Smooth muscle cell (in vitro differentiated cells): Measurements from ENCODE around the gene AK5. TPM values are rescaled to one million over a fixed set of nuclear protein-coding genes. Genes with fewer than 3 reads are reported as not detected.

Experiments used
- DNase-seq: peaks from one replicate; lab custom pipeline; 2025; ENCODE audit not compliant: unreplicated experiment; lab: John Stamatoyannopoulos, UW
- H2AFZ ChIP-seq: fragments of 200-600 bp; sonication (generic); 2 replicates; pipeline ENCODE4 v1.6.0; 2016; ENCODE audit warnings: antibody characterized with exemption, low read depth, mild to moderate bottlenecking
- H3F3A ChIP-seq: fragments of 200-600 bp; sonication (generic); 2 replicates; pipeline ENCODE4 v1.6.0; 2017; ENCODE audit warnings: antibody characterized with exemption, low read depth
- H3K27ac ChIP-seq: fragments of 200-600 bp; sonication (generic); 2 replicates; pipeline ENCODE4 v1.5.1; 2016; ENCODE audit warnings: low read depth, mild to moderate bottlenecking
- H3K27me3 ChIP-seq: fragments of 200-600 bp; sonication (generic); 2 replicates; pipeline ENCODE4 v1.6.1; 2016; ENCODE audit warnings: low read depth, mild to moderate bottlenecking
- H3K36me3 ChIP-seq: fragments of 200-600 bp; sonication (generic); 2 replicates; pipeline ENCODE4 v1.5.1; 2016; ENCODE audit warnings: low read depth
- H3K4me1 ChIP-seq: fragments of 200-600 bp; sonication (generic); 2 replicates; pipeline ENCODE4 v1.5.1; 2016; ENCODE audit warnings: low read depth
- H3K4me2 ChIP-seq: fragments of 200-600 bp; sonication (generic); 2 replicates; pipeline ENCODE4 v1.6.0; 2016; ENCODE audit warnings: mild to moderate bottlenecking
- H3K4me3 ChIP-seq: fragments of 200-600 bp; sonication (generic); 2 replicates; pipeline ENCODE4 v1.5.1; 2016; ENCODE audit warnings: mild to moderate bottlenecking
- H3K79me2 ChIP-seq: fragments of 200-600 bp; sonication (generic); 2 replicates; pipeline ENCODE4 v1.6.0; 2016; ENCODE audit warnings: low read depth, mild to moderate bottlenecking
- H3K9ac ChIP-seq: fragments of 200-600 bp; sonication (generic); 2 replicates; pipeline ENCODE4 v1.6.0; 2016; ENCODE audit warnings: low read depth
- H3K9me3 ChIP-seq: fragments of 200-600 bp; sonication (generic); replicated peaks from 2 replicates; pipeline ENCODE4 v1.5.1; 2016; ENCODE audit warnings: low read depth
- H4K20me1 ChIP-seq: fragments of 200-600 bp; sonication (generic); 2 replicates; pipeline ENCODE4 v1.6.0; 2016; ENCODE audit warnings: low read depth
- WGBS: methylation state at CpG from one replicate; pipeline ENCODE4 v1.1.7; 2016; ENCODE audit warnings: low lambda C conversion rate; 5-methylcytosine and 5-hydroxymethylcytosine counted together
- polyA plus RNA-seq: library from polyadenylated mRNA; unstranded; fragments of >200 nt; fragmentation: Nextera tagmentation; extraction: Ambion mirVana; gene quantifications from 2 replicates; pipeline ENCODE4 v1.2.1, GENCODE V29; 2016
- total RNA-seq: library from RNA; depleted of rRNA; stranded (reverse); fragments of >200 nt; gene quantifications from 2 replicates; pipeline ENCODE4 v1.2.3, GENCODE V29; 2014
- TF ChIP-seq, protein P1 (sequence below): fragments of 200-600 bp; sonication (generic); IDR thresholded peaks from 2 replicates; pipeline ENCODE4 v1.5.1; 2017; ENCODE audit warnings: borderline replicate concordance, mild to moderate bottlenecking, antibody characterized with exemption; ENCODE audit not compliant: insufficient read depth, poor library complexity, severe bottlenecking

The AK5 gene
- total and polyA plus RNA-seq, 2 experiments from 2014 or later: 0.43 TPM; not detected in 1

GRCh38 chr1:77592906-77593305, 311.1 kb downstream of the AK5 start:
- no peak overlapping the region for H2AFZ ChIP-seq
- peaks cover 8% of the 10 kb centered on the region for H4K20me1 ChIP-seq
- H3K27ac ChIP-seq: no peak overlapping the region
- peaks cover 21% of the 10 kb centered on the region for H3K79me2 ChIP-seq
- H3K36me3 ChIP-seq: peaks cover 3% of the 10 kb centered on the region
- no peak overlapping the region for H3K4me2 ChIP-seq
- no peaks in the 10 kb centered on the region for H3F3A ChIP-seq
- DNase-seq: no peak
- no peak overlapping the region for H3K4me3 ChIP-seq
- no peaks in the 10 kb centered on the region for H3K4me1 ChIP-seq
- no peaks in the 10 kb centered on the region for H3K27me3 ChIP-seq
- TF ChIP-seq, protein P1, sequence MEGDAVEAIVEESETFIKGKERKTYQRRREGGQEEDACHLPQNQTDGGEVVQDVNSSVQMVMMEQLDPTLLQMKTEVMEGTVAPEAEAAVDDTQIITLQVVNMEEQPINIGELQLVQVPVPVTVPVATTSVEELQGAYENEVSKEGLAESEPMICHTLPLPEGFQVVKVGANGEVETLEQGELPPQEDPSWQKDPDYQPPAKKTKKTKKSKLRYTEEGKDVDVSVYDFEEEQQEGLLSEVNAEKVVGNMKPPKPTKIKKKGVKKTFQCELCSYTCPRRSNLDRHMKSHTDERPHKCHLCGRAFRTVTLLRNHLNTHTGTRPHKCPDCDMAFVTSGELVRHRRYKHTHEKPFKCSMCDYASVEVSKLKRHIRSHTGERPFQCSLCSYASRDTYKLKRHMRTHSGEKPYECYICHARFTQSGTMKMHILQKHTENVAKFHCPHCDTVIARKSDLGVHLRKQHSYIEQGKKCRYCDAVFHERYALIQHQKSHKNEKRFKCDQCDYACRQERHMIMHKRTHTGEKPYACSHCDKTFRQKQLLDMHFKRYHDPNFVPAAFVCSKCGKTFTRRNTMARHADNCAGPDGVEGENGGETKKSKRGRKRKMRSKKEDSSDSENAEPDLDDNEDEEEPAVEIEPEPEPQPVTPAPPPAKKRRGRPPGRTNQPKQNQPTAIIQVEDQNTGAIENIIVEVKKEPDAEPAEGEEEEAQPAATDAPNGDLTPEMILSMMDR: no peak
- no peak overlapping the region for H3K9ac ChIP-seq
- H3K9me3 ChIP-seq: no peaks in the 10 kb centered on the region
- WGBS: 94% methylated on average over 2 of the region's 2 CpGs

DNA sequence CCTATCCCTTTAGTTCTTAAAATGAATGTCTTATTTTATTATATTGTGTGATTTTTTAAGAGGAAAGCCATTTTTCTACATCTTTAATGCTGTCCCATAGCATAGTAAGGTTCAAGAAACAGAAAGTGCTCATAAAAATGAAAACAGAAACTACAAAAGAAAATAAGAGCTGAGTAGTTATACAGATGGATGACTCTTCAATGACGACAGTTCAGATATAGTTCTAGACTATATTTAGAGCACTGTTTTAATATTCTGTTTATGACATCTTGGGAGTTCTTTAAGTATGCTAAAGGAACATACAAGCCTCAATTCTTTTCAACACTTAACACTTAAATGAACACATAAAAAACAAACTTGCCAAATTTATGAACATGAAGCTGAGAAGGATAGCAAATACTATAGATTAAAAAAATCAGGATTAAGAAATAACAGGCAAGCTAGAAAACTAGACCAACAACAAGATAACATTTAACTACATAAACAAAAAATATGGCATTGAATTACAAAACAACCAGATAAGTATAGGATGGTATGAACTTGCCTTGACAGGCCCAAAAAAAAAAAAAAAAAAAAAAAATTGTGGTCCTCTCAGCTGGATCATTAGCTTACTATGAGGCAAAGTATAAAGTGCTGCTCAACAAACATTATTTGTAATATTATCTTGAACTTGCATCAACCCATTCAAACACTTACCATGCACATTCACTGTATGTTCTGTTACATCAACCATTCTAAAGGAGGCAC, 312.7 kb downstream of the AK5 start:
- Histone ChIP-seq H3F3A (no peaks in the 10 kb centered on the region), H3K9me3 (no peaks in the 10 kb centered on the region), H2AFZ (no peak overlapping the region), H3K36me3 (peaks cover 3% of the 10 kb centered on the region), H3K4me2 (no peak overlapping the region), H3K9ac (no peak overlapping the region), H4K20me1 (peaks cover 8% of the 10 kb centered on the region), H3K27ac (no peak overlapping the region), H3K4me3 (no peak overlapping the region), H3K27me3 (no peaks in the 10 kb centered on the region), H3K4me1 (no peaks in the 10 kb centered on the region), H3K79me2 (peaks cover 22% of the 10 kb centered on the region)
- TF ChIP-seq, protein P1: no peak
- DNase-seq: no peak
- 85% methylated on average over 1 of the region's 1 CpG for WGBS

- peaks cover 15% of the 10 kb centered on the region for H4K20me1 ChIP-seq
- H3K27me3 ChIP-seq: no peaks in the 10 kb centered on the region
- H3K9me3 ChIP-seq: no peaks in the 10 kb centered on the region
- WGBS: 100% methylated on average over 1 of the region's 1 CpG
- peaks cover 16% of the 10 kb centered on the region for H3K79me2 ChIP-seq
- H3K4me1 ChIP-seq: no peaks in the 10 kb centered on the region
- no peak overlapping the region for H3K27ac ChIP-seq
- no peak for DNase-seq
- H3K4me3 ChIP-seq: no peak overlapping the region
- TF ChIP-seq, protein P1: no peak
- no peaks in the 10 kb centered on the region for H3F3A ChIP-seq
- H3K36me3 ChIP-seq: peaks cover 3% of the 10 kb centered on the region
- no peak overlapping the region for H3K4me2 ChIP-seq
- no peak overlapping the region for H2AFZ ChIP-seq
- no peak overlapping the region for H3K9ac ChIP-seq
Observed at GRCh38 chr1:77597310-77597709, 315.5 kb downstream of the AK5 start.
